Subcutaneous abdominal adipose tissue (tissue), 5 donors: ENCODE measurements around the gene VAT1L.
"Not testable (repeated sequence)": the region's sequence is repeated elsewhere in the genome, so short reads cannot be mapped to it uniquely, and the experiment has no call there.

Experiments used
- H3K27ac ChIP-seq: one replicate; pipeline ENCODE4 v1.7.0; 2013; ENCODE audit warnings: low read depth, mild to moderate bottlenecking, inconsistent platforms, low read length, moderate library complexity
- H3K27me3 ChIP-seq, 5 donors: one replicate each; pipeline ENCODE4 v1.7.0; 2013; ENCODE audit warnings: low read length in 5 of 5, inconsistent platforms in 1 of 5; ENCODE audit not compliant: control insufficient read depth in 5 of 5, insufficient read depth in 4 of 5
- H3K36me3 ChIP-seq, 5 donors: one replicate each; pipeline ENCODE4 v1.7.0; 2013; ENCODE audit warnings: low read length in 5 of 5; ENCODE audit not compliant: control insufficient read depth in 5 of 5, insufficient read depth in 5 of 5
- H3K4me1 ChIP-seq, 5 donors: one replicate each; pipeline ENCODE4 v1.7.0; 2013; ENCODE audit warnings: low read length in 5 of 5, mild to moderate bottlenecking in 3 of 5, moderate library complexity in 1 of 5; ENCODE audit not compliant: control insufficient read depth in 5 of 5, insufficient read depth in 5 of 5
- H3K4me3 ChIP-seq, 5 donors: one replicate each; pipeline ENCODE4 v1.7.0; 2013; ENCODE audit warnings: low read length in 5 of 5, low read depth in 1 of 5
- H3K9ac ChIP-seq, 5 donors: one replicate each; pipeline ENCODE4 v1.7.0; 2013; ENCODE audit warnings: low read length in 5 of 5, mild to moderate bottlenecking in 4 of 5, moderate library complexity in 3 of 5
- H3K9me3 ChIP-seq, 5 donors: one replicate each; pipeline ENCODE4 v1.7.0; 2013; ENCODE audit warnings: low read length in 5 of 5; ENCODE audit not compliant: control insufficient read depth in 5 of 5
- donor health status: healthy.
- donor health status: healthy.
- donor health status: healthy.
- donor health status: healthy.
- donor health status: healthy.

The VAT1L gene

GRCh38 chr16:77939968-77940367, 151.6 kb downstream of the VAT1L start:
- no peaks in the 10 kb centered on the region for H3K36me3 ChIP-seq
- no peak overlapping the region for H3K4me3 ChIP-seq
- no peaks in the 10 kb centered on the region for H3K4me1 ChIP-seq
- peaks cover 0 to 7% (median 0%) of the 10 kb centered on the region in 5 donors for H3K27me3 ChIP-seq
- H3K9ac ChIP-seq, result no peak overlapping the region
- no peaks in the 10 kb centered on the region for H3K9me3 ChIP-seq
- no peak overlapping the region for H3K27ac ChIP-seq

GRCh38 chr16:77943801-77944200, 155.4 kb downstream of the VAT1L start:
- Histone ChIP-seq H3K36me3 (no peaks in the 10 kb centered on the region), H3K4me1 (no peaks in the 10 kb centered on the region), H3K9ac (no peak overlapping the region), H3K9me3 (no peaks in the 10 kb centered on the region), H3K4me3 (no peak overlapping the region), H3K27ac (no peak overlapping the region), H3K27me3 (peaks cover 0 to 8% (median 0%) of the 10 kb centered on the region in 5 donors)

- H3K9me3 ChIP-seq, result no peaks in the 10 kb centered on the region
- H3K4me1 ChIP-seq, result no peaks in the 10 kb centered on the region
- H3K36me3 ChIP-seq, result no peaks in the 10 kb centered on the region
- no peak overlapping the region for H3K9ac ChIP-seq
- no peak overlapping the region for H3K4me3 ChIP-seq
- no peak overlapping the region for H3K27ac ChIP-seq
- peaks cover 0 to 12% (median 5%) of the 10 kb centered on the region in 5 donors for H3K27me3 ChIP-seq
Measured at GRCh38 chr16:77944631-77945030, 156.3 kb downstream of the VAT1L start.

GRCh38 chr16:77945126-77945525, 156.8 kb downstream of the VAT1L start:
- peaks cover 0 to 14% (median 5%) of the 10 kb centered on the region in 5 donors for H3K27me3 ChIP-seq
- H3K9ac ChIP-seq, result no peak overlapping the region
- no peaks in the 10 kb centered on the region for H3K36me3 ChIP-seq
- no peak overlapping the region for H3K27ac ChIP-seq
- H3K4me3 ChIP-seq, result no peak overlapping the region
- H3K4me1 ChIP-seq, result no peaks in the 10 kb centered on the region
- no peaks in the 10 kb centered on the region for H3K9me3 ChIP-seq

- Histone ChIP-seq H3K4me3 (no peak overlapping the region), H3K27ac (no peak overlapping the region)
Measured at GRCh38 chr16:77946823-77947222, 158.5 kb downstream of the VAT1L start.

GRCh38 chr16:77947590-77947989, 159.2 kb downstream of the VAT1L start:
- not testable (repeated sequence) for H3K4me1 ChIP-seq, H3K27ac ChIP-seq, H3K9ac ChIP-seq, H3K36me3 ChIP-seq, H3K9me3 ChIP-seq, H3K4me3 ChIP-seq
- peaks cover 0 to 14% (median 5%) of the 10 kb centered on the region in 5 donors for H3K27me3 ChIP-seq

More at GRCh38 chr16:77946823-77947222, 158.5 kb downstream of the VAT1L start:
- peaks cover 0 to 14% (median 5%) of the 10 kb centered on the region in 5 donors for H3K27me3 ChIP-seq
- H3K9ac ChIP-seq, result no peak overlapping the region
- H3K36me3 ChIP-seq, result no peaks in the 10 kb centered on the region
- H3K4me1 ChIP-seq, result no peaks in the 10 kb centered on the region
- no peaks in the 10 kb centered on the region for H3K9me3 ChIP-seq

GRCh38 chr16:77948835-77949234, 160.5 kb downstream of the VAT1L start:
- Histone ChIP-seq H3K27me3 (peaks cover 0 to 14% (median 7%) of the 10 kb centered on the region in 5 donors), H3K4me1 (no peaks in the 10 kb centered on the region), H3K36me3 (no peaks in the 10 kb centered on the region), H3K4me3 (no peak overlapping the region), H3K9ac (no peak overlapping the region), H3K9me3 (no peaks in the 10 kb centered on the region), H3K27ac (no peak overlapping the region)

- no peaks in the 10 kb centered on the region for H3K36me3 ChIP-seq
- no peak overlapping the region for H3K4me3 ChIP-seq
- no peak overlapping the region for H3K27ac ChIP-seq
- no peaks in the 10 kb centered on the region for H3K4me1 ChIP-seq
- no peaks in the 10 kb centered on the region for H3K9me3 ChIP-seq
- peaks cover 0 to 14% (median 9%) of the 10 kb centered on the region in 5 donors for H3K27me3 ChIP-seq
- no peak overlapping the region for H3K9ac ChIP-seq
Measured at GRCh38 chr16:77949445-77949844, 161.1 kb downstream of the VAT1L start.

GRCh38 chr16:77951788-77952187, 163.4 kb downstream of the VAT1L start:
- Histone ChIP-seq H3K27ac (no peak overlapping the region), H3K27me3 (peaks cover 0 to 14% (median 9%) of the 10 kb centered on the region in 5 donors), H3K9me3 (no peaks in the 10 kb centered on the region), H3K36me3 (no peaks in the 10 kb centered on the region), H3K4me3 (no peak overlapping the region), H3K9ac (no peak overlapping the region), H3K4me1 (no peaks in the 10 kb centered on the region)

GRCh38 chr16:77955127-77955526, 166.8 kb downstream of the VAT1L start:
- H3K9ac ChIP-seq, result no peak overlapping the region
- no peak overlapping the region for H3K4me3 ChIP-seq
- H3K4me1 ChIP-seq, result no peaks in the 10 kb centered on the region
- no peak overlapping the region for H3K27ac ChIP-seq
- no peaks in the 10 kb centered on the region for H3K9me3 ChIP-seq
- peaks cover 0 to 4% (median 0%) of the 10 kb centered on the region in 5 donors for H3K27me3 ChIP-seq
- H3K36me3 ChIP-seq, result no peaks in the 10 kb centered on the region

GRCh38 chr16:77956231-77956630, 167.9 kb downstream of the VAT1L start:
- Histone ChIP-seq H3K36me3 (no peaks in the 10 kb centered on the region), H3K27ac (no peak overlapping the region), H3K4me1 (no peaks in the 10 kb centered on the region), H3K4me3 (no peak overlapping the region), H3K9me3 (no peaks in the 10 kb centered on the region), H3K9ac (no peak overlapping the region), H3K27me3 (peaks cover 0 to 4% (median 0%) of the 10 kb centered on the region in 5 donors)
